Activated T-cell treated with anti-CD3 and anti-CD28 coated beads for 1 hour (primary cell): ENCODE measurements around the gene JOSD2.
"Not testable (repeated sequence)": the region's sequence is repeated elsewhere in the genome, so short reads cannot be mapped to it uniquely, and the experiment has no call there.

Experiments
- DNase-seq: peaks from one replicate; pipeline ENCODE4 v3.0.0-alpha.2; 2020; ENCODE audit warnings: low read depth

Gene JOSD2

DNA sequence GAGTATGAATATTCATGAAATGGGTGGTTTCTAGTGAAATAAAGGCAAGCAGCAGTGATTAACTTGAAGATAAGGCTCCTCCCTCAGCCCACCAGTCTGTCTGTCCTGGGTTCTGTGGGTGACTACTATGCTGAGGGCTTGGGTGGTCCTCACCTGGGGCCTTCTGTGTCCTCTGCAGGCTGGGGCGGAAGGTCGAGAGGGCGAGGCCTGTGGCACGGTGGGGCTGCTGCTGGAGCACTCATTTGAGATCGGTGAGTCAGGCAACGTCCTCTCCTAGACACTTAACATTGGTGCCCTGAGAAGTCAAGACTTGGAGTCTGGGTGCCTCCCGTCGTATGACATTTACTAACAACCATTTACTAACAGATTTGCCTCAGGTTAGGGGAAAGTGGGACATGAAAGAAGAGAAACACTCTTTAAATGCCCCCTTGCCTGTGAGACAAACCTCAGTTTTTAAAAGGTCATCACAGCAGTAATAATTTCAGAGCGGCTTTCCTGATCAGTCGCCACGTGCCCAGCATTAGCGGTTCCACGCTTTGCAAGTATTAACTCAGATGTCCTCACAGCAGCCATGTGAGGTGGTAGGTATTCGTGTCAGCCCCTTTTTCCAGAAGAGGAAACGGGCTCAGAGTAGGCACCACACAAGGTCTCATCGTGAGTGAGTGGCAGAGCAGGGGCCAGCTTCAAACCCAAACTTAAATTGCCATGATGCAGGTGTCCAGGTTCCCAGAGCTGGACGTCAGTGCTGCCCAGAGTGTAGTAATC, 33.1 kb downstream of the JOSD2 start:
- DNase-seq: no peak

DNA sequence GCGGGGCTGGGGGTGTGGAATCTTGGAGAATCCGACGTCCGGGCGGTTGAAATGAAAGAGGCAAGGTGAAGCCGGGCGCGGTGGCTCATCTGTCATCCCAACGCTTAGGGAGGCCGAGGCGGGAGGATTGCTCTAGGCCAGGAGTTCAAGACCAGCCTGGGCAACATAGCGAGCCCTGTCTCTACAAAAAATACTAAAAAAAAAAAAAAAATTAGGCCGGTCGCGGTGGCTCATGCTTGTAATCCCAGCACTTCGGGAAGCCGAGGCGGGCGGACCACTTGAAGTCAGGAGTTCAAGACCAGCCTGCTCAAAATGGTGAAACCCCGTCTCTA, 34.1 kb downstream of the JOSD2 start:
- DNase-seq: no peak

DNA sequence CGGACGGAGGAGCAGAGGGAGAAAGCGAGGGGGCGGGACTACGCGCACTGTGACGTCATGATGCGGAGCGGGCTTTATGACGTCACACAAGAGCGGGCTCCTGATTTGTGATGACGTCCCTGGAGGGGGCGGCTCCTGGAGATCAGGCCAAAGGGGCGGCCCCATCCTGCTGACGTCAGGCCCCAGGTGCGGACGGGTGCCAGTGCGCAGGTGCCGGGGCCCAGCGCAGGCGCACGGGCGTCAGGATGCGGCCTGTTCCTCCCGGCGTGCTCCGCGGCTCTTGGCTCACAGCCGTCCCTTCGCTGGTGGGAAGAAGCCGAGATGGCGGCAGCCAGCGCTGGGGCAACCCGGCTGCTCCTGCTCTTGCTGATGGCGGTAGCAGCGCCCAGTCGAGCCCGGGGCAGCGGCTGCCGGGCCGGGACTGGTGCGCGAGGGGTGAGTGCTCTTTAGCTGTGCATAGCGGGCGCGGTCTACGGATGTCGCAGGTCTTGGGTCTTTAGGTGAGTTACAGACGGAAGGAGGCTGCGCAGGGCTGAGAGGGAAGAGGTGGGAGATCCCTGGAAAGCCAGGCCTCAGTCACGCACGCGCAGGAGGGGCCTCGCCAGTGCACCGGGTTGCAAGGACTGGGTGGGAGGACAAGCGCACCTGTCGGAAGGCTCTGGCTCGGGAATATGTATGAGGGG, 34.6 kb downstream of the JOSD2 start, which contains the start of the genes EMC10 and GARIN5A:
Gene EMC10 (plus strand): TSS at position 284 of the 683 bp plus-strand sequence. CDS start 38 bp downstream, at position 322.
Gene GARIN5A (minus strand): TSS at position 625 of the 683 bp plus-strand sequence. CDS start 460 bp downstream, at position 165.
- DNase-seq: peak; percentile 83

DNA sequence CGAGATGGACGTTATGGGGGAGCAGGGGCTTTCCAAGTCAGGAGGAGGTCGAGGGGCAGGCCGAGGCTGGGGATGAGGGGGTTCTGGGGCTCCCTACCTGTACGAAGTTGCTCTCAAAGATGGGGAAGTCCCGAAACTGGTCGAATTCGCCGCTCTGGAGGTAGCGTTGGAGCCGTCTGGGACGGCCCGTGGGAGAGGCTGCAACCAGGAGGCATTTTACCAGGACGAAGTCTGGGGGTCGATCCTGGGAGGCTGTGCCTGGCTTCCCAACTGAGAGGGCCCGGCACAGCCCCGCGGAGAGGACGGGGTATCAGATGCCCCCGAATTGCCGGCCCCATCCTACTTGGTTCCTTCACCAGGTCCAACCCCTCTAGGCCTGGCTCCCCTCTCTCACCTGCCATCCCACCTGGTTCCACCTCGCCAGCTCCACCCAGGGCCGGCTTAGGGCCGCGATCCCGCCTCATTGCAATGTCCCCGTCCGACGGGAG, 35.2 kb downstream of the JOSD2 start:
- DNase-seq: no peak

DNA sequence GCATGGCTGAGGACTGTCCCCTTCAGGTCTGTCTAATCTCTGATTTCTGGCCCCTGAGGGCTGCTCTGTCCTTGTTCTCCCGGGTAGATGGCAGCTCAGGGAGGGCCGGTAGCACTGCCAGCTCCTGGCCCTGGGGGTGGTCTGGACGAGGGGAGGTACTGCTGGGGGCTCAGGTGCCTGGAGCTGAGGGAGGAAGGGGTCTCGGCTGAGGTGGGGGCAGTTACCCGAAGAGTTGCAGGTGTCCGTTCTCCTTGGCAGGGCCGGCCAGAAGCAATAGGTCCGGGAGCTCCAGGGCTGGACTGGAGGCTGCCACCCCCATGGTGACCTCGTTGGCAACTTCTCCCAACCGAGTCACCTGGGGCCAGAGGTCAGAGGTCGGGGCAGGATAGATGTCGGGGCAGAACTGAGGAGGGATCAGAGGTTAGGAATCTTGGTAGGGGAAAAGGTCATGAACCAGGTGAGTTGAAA, 35.9 kb downstream of the JOSD2 start:
- no peak for DNase-seq

DNA sequence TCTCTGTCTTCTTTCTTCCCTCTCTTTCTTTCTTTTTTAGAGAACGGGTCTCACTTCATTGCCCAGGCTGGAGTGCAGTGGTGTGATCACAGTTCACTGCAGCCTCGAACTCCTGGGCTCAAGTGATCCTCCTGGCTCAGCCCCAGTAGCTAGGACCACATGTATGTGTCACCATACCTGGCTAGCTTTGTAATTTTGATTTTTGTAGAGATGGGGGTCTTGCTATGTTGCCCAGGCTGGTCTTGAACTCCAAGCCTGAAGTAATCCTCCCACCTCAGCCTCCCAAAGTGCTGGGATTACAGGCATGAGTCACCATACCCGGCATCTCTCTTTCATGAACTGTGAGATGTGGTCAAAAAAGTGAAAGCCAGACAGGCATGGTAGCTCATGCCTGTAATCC, 37.7 kb downstream of the JOSD2 start:
- DNase-seq: not testable (repeated sequence)

DNA sequence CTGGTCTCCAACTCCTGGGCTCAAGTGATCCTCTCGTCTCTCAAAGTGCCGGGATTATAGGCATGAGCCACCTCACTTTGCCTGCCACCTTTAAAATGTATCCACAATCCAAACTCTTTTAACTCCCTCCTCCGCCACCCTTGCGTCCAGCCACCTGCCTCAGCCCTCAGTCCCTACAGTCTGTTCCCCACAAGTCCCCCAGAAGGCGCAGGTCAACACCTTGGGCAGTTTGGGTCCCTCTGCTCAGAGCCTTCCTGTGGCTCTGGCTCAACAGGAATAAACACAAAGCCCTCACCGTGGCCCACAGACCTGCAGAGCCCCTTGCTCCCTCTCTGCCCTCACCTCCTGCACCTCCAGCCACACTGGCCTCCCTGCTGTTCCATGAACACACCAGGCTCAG, 42.2 kb downstream of the JOSD2 start:
- no peak for DNase-seq

DNA sequence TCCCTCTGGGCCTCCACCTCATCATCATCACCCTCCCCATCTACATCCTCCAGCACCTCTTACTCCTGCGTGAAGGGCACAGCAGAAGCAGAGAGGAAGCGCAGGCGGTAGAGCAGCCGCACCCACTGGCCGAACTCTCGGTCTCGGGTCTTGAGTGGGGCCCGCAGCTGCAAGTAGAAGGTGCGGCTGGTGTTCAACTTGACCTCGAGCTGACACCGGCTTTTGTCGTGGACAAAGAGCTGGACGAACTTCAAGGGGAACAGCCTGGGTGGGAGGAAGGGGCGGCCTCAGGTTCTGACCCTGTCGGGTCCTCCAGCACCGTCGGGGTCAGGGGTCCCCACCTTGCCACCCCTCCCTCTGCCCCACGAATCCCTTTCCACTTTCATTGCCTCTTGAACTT, 43.4 kb downstream of the JOSD2 start:
- DNase-seq: no peak

DNA sequence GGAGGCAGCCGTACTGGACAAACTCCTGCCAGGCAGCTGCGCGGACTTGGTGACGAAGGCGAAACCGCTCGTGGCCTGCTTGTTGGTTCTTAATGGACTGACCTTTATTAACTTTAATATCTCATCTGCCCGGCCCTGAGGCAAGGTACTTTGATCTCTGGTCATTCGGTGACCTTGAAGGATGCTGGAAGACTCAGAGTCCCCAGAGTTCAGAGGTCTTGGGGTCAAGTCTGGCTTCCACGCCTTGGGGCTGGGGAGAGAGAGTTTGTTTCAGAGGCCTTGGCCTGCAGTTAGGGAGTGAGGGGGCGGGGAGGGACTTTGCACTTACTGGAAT, 44.3 kb downstream of the JOSD2 start:
- DNase-seq: no peak

DNA sequence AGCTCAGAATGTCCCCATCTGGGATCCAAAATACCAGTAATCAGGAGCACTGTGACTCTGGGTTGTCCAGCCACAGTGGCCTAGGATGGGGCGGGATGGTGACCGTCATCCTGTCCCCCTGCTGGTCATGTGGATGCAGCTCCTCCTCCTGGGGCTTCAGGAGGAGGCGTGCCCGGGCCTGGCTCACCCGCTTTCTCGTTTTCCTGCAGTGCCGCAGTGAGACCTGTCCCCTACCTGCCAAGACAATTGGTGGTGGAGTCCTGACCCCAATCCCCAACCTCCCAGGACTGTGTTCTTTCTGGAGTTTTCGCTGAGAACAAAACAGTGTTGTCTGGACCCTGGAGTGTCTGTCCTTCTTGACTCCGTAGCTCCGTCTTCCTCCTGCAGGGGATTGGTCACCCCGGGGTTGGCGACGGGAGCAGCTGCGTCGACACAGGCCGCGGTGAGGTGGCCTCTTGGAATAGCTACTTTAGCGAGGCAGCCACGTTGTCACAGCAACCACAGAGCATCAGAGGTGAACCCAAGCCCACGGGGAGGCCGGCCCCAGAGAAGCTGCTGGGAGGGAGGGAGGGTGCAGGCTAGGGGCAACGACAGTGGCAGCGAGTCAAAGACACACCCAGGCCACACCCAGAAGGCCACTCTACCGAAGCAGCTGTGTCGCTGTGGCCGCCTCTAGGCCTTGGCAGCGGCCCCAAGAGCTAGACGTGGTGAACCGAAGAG, 44.8 kb downstream of the JOSD2 start:
- DNase-seq: no peak

DNA sequence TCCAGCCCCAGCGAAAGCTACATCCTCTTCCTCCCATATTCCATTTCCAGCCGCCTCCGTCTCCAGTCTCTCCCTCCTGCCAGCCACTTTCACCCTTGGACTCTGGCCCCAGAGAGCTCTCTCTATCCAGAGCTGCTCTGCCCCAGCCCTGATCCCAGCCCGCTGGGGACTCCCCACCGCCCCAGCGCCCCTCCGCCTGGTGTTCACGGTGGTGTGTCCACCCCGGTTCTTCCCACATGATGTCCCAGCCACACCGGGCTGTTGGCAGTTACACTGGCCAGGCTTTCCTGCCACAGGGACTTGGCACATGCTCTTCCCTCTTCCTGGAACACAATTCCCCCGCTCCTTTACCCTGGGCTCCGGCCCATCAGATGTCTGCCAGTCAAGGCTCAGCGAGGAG, 46.0 kb downstream of the JOSD2 start:
- no peak for DNase-seq

DNA sequence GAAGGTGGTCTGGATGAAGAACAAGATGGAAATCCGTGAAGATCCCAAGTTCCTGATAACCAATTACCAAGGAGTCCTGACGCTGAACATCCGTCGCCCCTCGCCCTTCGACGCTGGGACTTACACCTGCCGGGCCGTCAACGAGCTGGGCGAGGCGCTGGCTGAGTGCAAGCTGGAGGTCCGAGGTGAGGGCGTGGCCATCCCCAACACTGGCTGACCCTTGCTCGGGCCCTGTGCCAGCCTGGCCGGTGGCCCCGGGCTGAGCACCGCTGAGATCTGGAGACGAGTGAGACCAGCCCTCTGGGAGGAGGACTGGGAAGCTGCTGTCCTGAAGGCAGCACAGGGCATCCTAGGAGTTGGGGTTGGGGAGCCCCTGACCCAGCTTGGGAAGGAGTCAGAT, 46.6 kb downstream of the JOSD2 start:
- no peak for DNase-seq

DNA sequence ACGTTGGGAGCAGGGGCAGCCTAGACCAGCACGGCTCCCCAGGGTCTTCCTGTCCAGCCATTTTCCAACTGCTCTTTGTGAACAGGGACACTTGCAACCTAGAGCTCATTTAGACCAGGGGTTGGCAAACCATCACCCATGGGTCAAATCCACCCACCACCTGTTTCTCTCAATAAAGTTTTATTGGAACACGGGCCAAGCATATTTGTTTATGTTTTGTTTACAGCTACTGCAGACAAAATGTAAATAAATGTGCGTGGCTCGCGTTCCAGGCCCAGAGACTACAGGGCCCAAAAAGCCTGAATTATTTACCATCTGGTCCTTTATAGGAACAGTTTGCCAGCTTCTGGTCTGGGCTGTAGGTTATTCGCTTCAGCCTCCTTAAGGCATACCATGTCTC, 48.0 kb downstream of the JOSD2 start:
- DNase-seq: no peak

DNA sequence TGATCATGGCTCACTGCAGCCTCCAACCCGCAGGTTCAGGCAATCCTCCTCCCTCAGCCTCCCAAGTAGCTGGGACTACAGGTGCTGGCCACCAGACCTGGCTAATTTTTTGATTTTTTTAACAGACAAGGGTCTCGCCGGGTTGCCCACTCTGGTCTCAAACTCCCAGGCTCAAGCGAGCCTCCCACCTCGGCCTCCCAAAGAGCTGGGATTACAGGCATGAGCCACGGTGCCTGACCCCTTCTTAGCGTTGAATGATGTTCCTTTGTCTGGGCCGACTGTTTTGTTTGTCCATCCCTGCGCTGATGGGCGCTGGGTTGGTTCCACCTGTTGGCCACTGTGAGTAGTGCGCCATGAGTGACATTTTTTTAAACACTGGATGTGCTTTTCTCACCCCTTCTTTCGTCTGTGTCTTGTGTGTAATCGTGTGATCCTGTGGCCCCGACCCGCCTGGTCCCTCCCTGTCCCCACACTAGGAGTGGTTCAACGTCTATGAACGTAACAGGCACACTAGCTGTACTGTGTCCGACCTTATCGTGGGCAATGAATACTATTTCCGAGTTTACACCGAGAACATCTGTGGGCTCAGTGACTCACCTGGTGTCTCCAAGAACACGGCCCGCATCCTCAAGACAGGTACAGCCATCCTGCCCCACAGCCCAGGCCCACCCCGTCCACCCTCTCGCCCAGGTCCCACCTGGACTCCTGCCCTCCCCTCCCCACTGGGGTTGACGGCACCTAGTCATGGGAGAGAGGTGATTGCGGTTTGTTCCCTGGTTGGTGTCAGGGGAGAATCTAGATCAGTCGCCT, 49.7 kb downstream of the JOSD2 start:
- peak; percentile 32 for DNase-seq

DNA sequence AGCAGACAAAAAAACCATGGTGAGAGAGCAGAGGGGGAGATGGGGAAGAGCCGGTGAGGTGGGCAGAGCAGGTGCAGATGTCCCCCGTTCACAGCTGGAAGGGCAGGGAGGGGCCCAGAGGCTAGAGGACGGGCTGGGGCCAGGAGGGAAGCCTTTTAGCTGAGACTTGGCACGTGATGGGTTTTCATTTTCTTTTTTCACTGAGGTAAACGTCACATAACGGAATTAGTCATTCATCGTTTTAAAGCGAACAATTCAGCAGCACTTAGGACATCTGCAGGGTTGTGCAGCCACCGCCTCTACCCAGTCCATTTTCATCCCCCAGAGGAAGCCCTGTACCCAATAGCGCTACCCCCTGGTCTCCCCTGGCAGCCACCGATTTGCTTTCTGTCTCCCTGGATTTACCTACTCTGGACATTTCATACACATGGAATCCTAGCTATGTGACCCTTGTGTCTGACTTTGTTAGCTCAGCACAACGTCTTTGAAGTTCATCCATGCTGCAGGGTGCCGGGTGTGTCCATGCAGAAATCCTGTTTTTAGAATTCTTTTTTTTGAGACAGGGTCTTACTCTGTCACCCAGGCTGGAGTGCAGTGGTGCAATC, 50.7 kb downstream of the JOSD2 start:
- DNase-seq: no peak

DNA sequence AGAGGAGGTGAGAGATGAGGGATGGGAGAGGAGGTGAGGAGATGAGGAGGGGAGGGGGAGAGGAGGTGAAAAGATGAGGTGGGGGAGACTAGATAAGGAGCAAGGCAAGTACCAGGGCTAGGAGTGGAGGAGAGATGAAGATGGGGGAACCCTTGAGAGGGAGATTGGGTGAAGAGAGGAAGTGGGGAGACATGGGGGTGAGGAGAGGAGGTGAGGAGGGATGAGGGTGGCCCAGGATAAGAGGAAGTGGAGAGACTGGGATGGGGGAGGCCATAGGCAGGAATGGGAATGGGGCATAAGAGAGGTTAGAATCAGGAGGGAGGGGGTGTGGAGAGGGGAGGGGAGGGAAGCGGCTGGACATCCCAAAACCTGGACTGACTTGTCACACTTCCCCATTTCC, 51.4 kb downstream of the JOSD2 start:
- DNase-seq: no peak

DNA sequence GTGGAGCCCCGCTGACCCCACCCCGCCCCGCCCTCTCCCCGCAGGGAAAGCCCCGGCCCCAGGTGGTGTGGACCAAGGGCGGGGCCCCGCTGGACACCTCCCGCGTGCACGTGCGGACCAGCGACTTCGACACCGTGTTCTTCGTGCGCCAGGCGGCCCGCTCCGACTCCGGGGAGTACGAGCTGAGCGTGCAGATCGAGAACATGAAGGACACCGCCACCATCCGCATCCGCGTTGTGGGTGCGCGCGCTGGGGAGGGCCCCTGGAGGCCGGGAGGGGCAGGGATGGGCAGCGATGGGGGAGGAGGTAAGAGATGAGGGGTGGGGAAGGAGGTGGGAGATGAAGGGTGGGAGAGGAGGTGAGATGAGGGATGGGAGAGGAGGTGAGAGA, 51.9 kb downstream of the JOSD2 start:
- DNase-seq: no peak

DNA sequence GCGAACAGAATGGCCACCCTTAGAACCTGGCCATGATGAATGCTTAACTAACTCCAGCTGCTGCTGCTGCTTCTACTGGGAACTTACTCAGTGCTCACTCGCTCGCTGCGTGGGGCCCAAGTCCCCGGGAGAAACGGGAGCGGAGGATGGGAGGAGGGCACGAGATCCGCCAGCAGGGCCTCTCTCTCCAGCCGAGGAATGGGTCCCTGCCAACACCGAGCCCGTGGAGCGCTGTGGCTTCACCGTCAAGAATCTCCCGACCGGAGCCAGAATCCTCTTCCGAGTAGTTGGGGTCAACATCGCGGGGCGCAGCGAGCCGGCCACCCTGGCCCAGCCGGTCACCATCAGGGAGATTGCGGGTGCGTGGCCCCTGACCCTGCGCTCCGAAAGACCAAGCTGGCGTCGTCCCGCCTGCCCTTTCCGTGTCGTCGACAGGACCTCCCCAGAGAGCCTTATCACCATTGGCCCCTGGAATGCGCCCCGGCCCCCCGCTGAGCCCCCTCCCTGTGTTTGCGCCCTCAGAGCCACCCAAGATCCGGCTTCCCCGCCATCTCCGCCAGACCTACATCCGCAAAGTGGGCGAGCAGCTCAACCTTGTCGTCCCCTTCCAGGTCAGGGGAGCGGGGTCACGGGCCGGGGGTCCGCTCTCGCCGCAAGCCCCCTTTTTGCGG, 52.5 kb downstream of the JOSD2 start:
- no peak for DNase-seq

DNA sequence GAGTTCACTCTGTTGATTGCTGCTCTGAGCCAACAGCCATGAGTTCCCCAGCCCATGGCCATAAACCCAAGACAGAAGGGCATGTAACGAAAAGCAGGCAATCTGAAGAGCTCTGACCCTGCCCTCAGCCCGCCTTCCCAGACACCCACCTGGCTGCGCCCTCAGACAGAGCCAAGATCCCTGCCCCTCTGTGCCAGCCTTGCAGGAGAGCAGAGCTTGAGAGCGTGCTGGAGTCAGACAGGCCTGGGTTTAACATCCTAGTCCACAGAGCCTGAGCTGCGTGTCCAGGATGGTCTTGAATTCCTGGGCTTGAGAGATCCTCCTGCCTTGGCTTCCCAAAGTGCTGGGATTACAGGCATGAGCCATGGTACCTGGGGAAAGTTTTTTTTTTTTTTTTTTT, 53.7 kb downstream of the JOSD2 start:
- no peak for DNase-seq
